ENCODE measurements around the gene CACNA1F. TPM values are rescaled to one million over a fixed set of nuclear protein-coding genes. Genes with fewer than 3 reads are reported as not detected.
A peak's percentile ranks its signal among the peaks of the same experiment; 100 is the strongest.

CACNA1F gene
- total RNA-seq, 4 donors from 2014 or later: 0.32 to 2.8 (median 0.96) TPM; not detected in 1

- H3K4me1 ChIP-seq: peaks cover 0 to 11% (median 6%) of the 10 kb centered on the region in 4 donors
- H3K4me3 ChIP-seq: no peak overlapping the region
- TF ChIP-seq CTCF (IDR thresholded peaks at IDR 0.05): no peak
- no peak for TF ChIP-seq EP300 (IDR thresholded peaks at IDR 0.05; ENCODE audit: low read depth)
- TF ChIP-seq POLR2A (IDR thresholded peaks at IDR 0.05): no peak
- no peak for TF ChIP-seq POLR2AphosphoS5 (IDR thresholded peaks at IDR 0.05)
- intact Hi-C loops (cut with DNase I; ENCODE audit: low total_unique reads): no loop called here
- 46% methylated on average over 12 of the region's 12 CpGs; no CpG with 5 or more reads in 1 of the 2 donors for WGBS, 2 donors (ENCODE audit: low coverage in 1 of 2)
- no peak overlapping the region for H3K27ac ChIP-seq
- in situ Hi-C loops (cut with MboI; ENCODE audit: low pct_ligation_motif_present in 1 of 4, low pct_unique_long_range_greater_than_20kb in 1 of 4, low sequenced_read_pairs in 3 of 4): no loop called here
- H3K9me3 ChIP-seq: no peaks in the 10 kb centered on the region
- H3K27me3 ChIP-seq: no peaks in the 10 kb centered on the region
- DNase-seq: no peak
- H3K36me3 ChIP-seq: no peaks in the 10 kb centered on the region
Observed at GRCh38 chrX:49198540-49199314, 34.4 kb downstream of the CACNA1F start.

DNA sequence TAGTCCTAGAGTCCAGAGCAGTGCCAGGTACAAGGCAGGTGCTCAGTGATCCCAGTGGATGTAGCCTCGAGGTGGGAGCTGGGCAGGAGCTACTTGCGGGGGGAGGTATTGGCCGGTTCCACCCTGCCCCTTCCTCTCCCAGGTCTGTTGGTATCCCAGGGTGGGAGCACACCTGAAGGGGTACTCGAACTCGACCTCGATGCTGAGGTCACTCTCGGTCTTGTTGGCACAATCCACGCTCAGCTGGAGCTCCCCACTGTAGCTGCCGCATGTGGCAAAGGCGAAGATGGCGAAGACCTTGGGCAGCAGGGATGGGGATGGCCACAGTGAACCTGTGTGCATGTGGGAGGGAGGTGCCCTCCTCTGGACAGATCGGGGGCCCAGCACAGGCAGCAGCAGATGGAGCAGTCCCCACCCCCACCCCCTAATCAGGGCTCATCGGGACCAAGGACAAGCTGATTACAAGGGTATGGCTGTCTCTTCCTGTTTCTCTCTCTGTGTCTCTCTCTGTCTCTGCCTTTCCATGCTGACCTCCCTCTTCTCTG is 35.5 kb downstream of the CACNA1F start:
- no peak for DNase-seq
- H3K9me3 ChIP-seq: no peaks in the 10 kb centered on the region
- in situ Hi-C loops (cut with MboI; ENCODE audit: low pct_ligation_motif_present in 1 of 4, low pct_unique_long_range_greater_than_20kb in 1 of 4, low sequenced_read_pairs in 3 of 4): no loop called here
- TF ChIP-seq POLR2A (IDR thresholded peaks at IDR 0.05) (no peak), CTCF (IDR thresholded peaks at IDR 0.05) (no peak), EP300 (IDR thresholded peaks at IDR 0.05; ENCODE audit: low read depth) (no peak), POLR2AphosphoS5 (IDR thresholded peaks at IDR 0.05) (no peak)
- no peak overlapping the region for H3K4me3 ChIP-seq
- H3K27me3 ChIP-seq: no peaks in the 10 kb centered on the region
- no peak overlapping the region for H3K27ac ChIP-seq
- intact Hi-C loops (cut with DNase I; ENCODE audit: low total_unique reads): no loop called here
- peaks cover 0 to 11% (median 6%) of the 10 kb centered on the region in 4 donors for H3K4me1 ChIP-seq
- H3K36me3 ChIP-seq: no peaks in the 10 kb centered on the region
- 75% methylated on average over 13 of the region's 13 CpGs; no CpG with 5 or more reads in 1 of the 2 donors for WGBS, 2 donors (ENCODE audit: low coverage in 1 of 2)

DNA sequence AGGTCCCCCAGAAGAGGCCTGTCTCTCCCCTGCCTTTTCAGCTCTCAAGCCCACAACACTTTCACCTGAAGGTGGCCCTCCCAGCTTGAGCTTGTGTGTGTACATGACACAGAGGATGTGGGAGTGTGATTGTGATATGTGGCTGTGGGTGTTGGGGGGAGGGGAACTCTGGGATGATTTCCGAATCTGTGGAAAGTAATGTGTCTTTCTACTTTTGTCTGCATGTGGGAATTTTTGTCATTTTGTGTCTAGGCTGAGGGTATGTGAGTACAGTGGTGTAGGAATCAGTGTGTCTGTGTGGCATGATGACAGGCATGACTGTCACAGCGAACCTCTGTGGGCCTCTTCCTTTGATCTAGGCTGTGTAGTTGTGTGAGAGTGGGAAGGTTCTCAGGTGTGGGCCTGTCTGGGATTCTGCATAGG is 39.6 kb downstream of the CACNA1F start:
- Histone ChIP-seq H3K4me3 (no peak overlapping the region), H3K4me1 (peaks cover 0 to 12% (median 2%) of the 10 kb centered on the region in 4 donors), H3K9me3 (no peaks in the 10 kb centered on the region), H3K36me3 (no peaks in the 10 kb centered on the region), H3K27me3 (no peaks in the 10 kb centered on the region), H3K27ac (no peak overlapping the region)
- no peak for DNase-seq
- WGBS, 2 donors (ENCODE audit: low coverage in 1 of 2): 70% methylated on average over 2 of the region's 2 CpGs; no CpG with 5 or more reads in 1 of the 2 donors
- in situ Hi-C loops (cut with MboI; ENCODE audit: low pct_ligation_motif_present in 1 of 4, low pct_unique_long_range_greater_than_20kb in 1 of 4, low sequenced_read_pairs in 3 of 4): no loop called here
- no peak for TF ChIP-seq EP300 (IDR thresholded peaks at IDR 0.05; ENCODE audit: low read depth)
- TF ChIP-seq CTCF (IDR thresholded peaks at IDR 0.05): no peak
- no peak for TF ChIP-seq POLR2AphosphoS5 (IDR thresholded peaks at IDR 0.05)
- no peak for TF ChIP-seq POLR2A (IDR thresholded peaks at IDR 0.05)
- intact Hi-C loops (cut with DNase I; ENCODE audit: low total_unique reads): no loop called here

GRCh38 chrX:49192722-49193328 is 40.3 kb downstream of the CACNA1F start:
- TF ChIP-seq POLR2A (IDR thresholded peaks at IDR 0.05) (no peak), CTCF (IDR thresholded peaks at IDR 0.05) (peak; percentile 41 to 55 (median 50))
- no peak overlapping the region for H3K4me3 ChIP-seq
- H3K27ac ChIP-seq: no peak overlapping the region
- 68% methylated on average over 10 of the region's 10 CpGs; no CpG with 5 or more reads in 1 of the 2 donors for WGBS, 2 donors (ENCODE audit: low coverage in 1 of 2)
- peaks cover 0 to 12% (median 2%) of the 10 kb centered on the region in 4 donors for H3K4me1 ChIP-seq
- H3K36me3 ChIP-seq: no peaks in the 10 kb centered on the region
- no peak for DNase-seq
- intact Hi-C loops (cut with DNase I; ENCODE audit: low total_unique reads) (no loop called here), in situ Hi-C loops (cut with MboI; ENCODE audit: low pct_ligation_motif_present in 1 of 4, low pct_unique_long_range_greater_than_20kb in 1 of 4, low sequenced_read_pairs in 3 of 4) (no loop called here)
- no peaks in the 10 kb centered on the region for H3K9me3 ChIP-seq
- H3K27me3 ChIP-seq: no peaks in the 10 kb centered on the region
